Hair follicular keratinocyte (primary cell): ENCODE measurements around the gene RDH8. TPM values are rescaled to one million over a fixed set of nuclear protein-coding genes. Genes with fewer than 3 reads are reported as not detected.

Source experiments
- total RNA-seq: library from RNA; depleted of rRNA; stranded (reverse); fragments of >200 nt; gene quantifications from 2 replicates; pipeline ENCODE4 v1.2.3, GENCODE V29; 2015

RDH8 gene
- not detected in 2 replicates for total RNA-seq

DNA sequence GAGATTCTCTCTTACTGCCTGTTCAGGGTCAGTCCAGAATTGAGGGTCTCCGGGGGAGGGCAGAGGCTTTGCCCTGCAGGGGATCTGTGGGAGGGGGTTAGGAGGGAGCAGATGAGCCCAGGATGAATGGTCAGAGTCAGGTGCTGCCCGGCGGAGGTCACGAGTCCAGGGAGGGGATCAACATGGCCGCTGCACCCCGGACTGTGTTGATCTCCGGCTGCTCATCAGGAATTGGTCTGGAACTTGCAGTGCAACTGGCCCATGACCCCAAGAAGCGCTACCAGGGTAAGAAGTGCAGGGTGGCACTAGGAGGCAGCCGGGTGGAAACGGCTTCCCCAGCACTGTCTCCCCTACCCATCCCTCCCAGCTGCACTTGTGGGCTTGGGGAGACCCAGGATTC is at the start of gene RDH8:
Gene RDH8, plus strand, starts transcription at position 168 of the 400 bp plus-strand sequence. Its CDS starts 15 bp downstream, at position 183.

DNA sequence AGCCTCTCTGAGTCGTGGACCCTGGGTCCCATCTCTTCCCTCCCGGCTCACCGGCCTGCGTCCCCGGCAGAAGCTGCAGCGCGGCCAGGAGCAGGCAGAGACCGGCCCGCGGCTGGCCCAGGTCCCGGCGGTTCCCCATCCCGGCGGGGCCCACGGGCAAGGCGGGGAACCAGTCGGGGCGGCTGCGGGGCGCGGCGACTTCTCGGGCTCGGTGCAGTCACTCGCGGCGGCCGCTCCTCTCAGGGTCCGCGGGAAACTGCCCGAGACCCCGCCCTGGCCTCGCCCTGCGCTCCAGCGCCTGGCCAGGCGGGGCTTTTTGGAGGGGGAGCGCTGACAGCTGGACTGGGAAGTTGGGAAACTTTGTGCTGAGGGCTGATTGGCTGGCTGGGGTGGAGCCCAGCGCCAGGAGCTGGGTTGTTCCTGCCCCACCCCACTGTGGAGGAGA is 3.0 kb upstream of the RDH8 start, which contains the start of gene COL5A3:
Gene COL5A3, minus strand, starts transcription at position 258 of the 445 bp plus-strand sequence. Its CDS starts 119 bp downstream, at position 139.

Other genes starting within 250 kb of the RDH8 start
- 8.0 and 10.7 TPM in 2 replicates for gene ZNF846, start 244.7 kb upstream of the RDH8 start, total RNA-seq
- gene FBXL12, start 194.4 kb upstream of the RDH8 start, total RNA-seq, result 11.2 and 13.2 TPM in 2 replicates
- 614 and 735 TPM in 2 replicates for gene UBL5, start 185.6 kb upstream of the RDH8 start, total RNA-seq
- gene PIN1, start 178.2 kb upstream of the RDH8 start, total RNA-seq, result 98.3 and 102 TPM in 2 replicates
- gene OLFM2, start 77.0 kb upstream of the RDH8 start, total RNA-seq, result 3.6 and 4.2 TPM in 2 replicates
- 0.62 and 4.9 TPM in 2 replicates for gene COL5A3, start 3.0 kb upstream of the RDH8 start, total RNA-seq
- gene SHFL, start 72.8 kb downstream of the RDH8 start, total RNA-seq, result 8.9 and 13.9 TPM in 2 replicates
- not detected in 2 replicates for gene ANGPTL6, start 89.2 kb downstream of the RDH8 start, total RNA-seq
- gene PPAN, start 92.9 kb downstream of the RDH8 start, total RNA-seq, result 36.6 and 66.4 TPM in 2 replicates
- gene P2RY11, start 98.2 kb downstream of the RDH8 start, total RNA-seq, result 2.7 and 5.5 TPM in 2 replicates
- 233 and 298 TPM in 2 replicates for gene EIF3G, start 106.4 kb downstream of the RDH8 start, total RNA-seq
- gene DNMT1, start 181.5 kb downstream of the RDH8 start, total RNA-seq, result 57.3 and 126 TPM in 2 replicates
- gene S1PR2, start 217.8 kb downstream of the RDH8 start, total RNA-seq, result 4.3 and 6.2 TPM in 2 replicates
- gene MRPL4, start 238.7 kb downstream of the RDH8 start, total RNA-seq, result 103 and 166 TPM in 2 replicates